KOPT-K1 (cell line): ENCODE measurements around the gene CACNA1E.

Experiments
- H3K27ac ChIP-seq: fragments of 200-600 bp; sonication (generic); 2 replicates; pipeline ENCODE4 v1.5.1; 2016; ENCODE audit warnings: antibody characterized with exemption, mild to moderate bottlenecking, low read depth, low read length; ENCODE audit not compliant: poor library complexity, severe bottlenecking
- H3K36me3 ChIP-seq: fragments of 200-600 bp; sonication (generic); 2 replicates; pipeline ENCODE4 v1.5.1; 2017; ENCODE audit warnings: antibody characterized with exemption, mild to moderate bottlenecking, low read length, moderate library complexity; ENCODE audit not compliant: insufficient read depth
- H3K9me3 ChIP-seq: fragments of 200-600 bp; sonication (generic); 2 replicates; pipeline ENCODE4 v1.5.1; 2017; ENCODE audit warnings: antibody characterized with exemption, low read length, mild to moderate bottlenecking; ENCODE audit not compliant: insufficient read depth, poor library complexity, severe bottlenecking

CACNA1E gene

GRCh38 chr1:181680332-181680731 lies 197.0 kb downstream of the CACNA1E start:
- no peak overlapping the region for H3K27ac ChIP-seq
- no peaks in the 10 kb centered on the region for H3K9me3 ChIP-seq
- no peaks in the 10 kb centered on the region for H3K36me3 ChIP-seq

- H3K9me3 ChIP-seq: no peaks in the 10 kb centered on the region
- H3K36me3 ChIP-seq: no peaks in the 10 kb centered on the region
- no peak overlapping the region for H3K27ac ChIP-seq
Measured at GRCh38 chr1:181680871-181681270, 197.6 kb downstream of the CACNA1E start.

GRCh38 chr1:181685211-181685610 lies 201.9 kb downstream of the CACNA1E start:
- no peaks in the 10 kb centered on the region for H3K9me3 ChIP-seq
- no peaks in the 10 kb centered on the region for H3K36me3 ChIP-seq
- no peak overlapping the region for H3K27ac ChIP-seq

GRCh38 chr1:181701891-181702290 lies 218.6 kb downstream of the CACNA1E start:
- no peaks in the 10 kb centered on the region for H3K9me3 ChIP-seq

GRCh38 chr1:181704546-181704945 lies 221.2 kb downstream of the CACNA1E start:
- H3K36me3 ChIP-seq: no peaks in the 10 kb centered on the region
- H3K27ac ChIP-seq: no peak overlapping the region
- H3K9me3 ChIP-seq: no peaks in the 10 kb centered on the region

More at GRCh38 chr1:181701891-181702290, 218.6 kb downstream of the CACNA1E start:
- no peak overlapping the region for H3K27ac ChIP-seq
- H3K36me3 ChIP-seq: no peaks in the 10 kb centered on the region

- H3K27ac ChIP-seq: no peak overlapping the region
- H3K9me3 ChIP-seq: no peaks in the 10 kb centered on the region
- H3K36me3 ChIP-seq: no peaks in the 10 kb centered on the region
Measured at GRCh38 chr1:181711820-181712219, 228.5 kb downstream of the CACNA1E start.

GRCh38 chr1:181712711-181713110 lies 229.4 kb downstream of the CACNA1E start:
- no peak overlapping the region for H3K27ac ChIP-seq
- no peaks in the 10 kb centered on the region for H3K9me3 ChIP-seq
- no peaks in the 10 kb centered on the region for H3K36me3 ChIP-seq

- Histone ChIP-seq H3K27ac (no peak overlapping the region), H3K9me3 (no peaks in the 10 kb centered on the region), H3K36me3 (no peaks in the 10 kb centered on the region)
Measured at GRCh38 chr1:181714428-181714827, 231.1 kb downstream of the CACNA1E start.

GRCh38 chr1:181718034-181718433 lies 234.7 kb downstream of the CACNA1E start:
- no peak overlapping the region for H3K27ac ChIP-seq
- no peaks in the 10 kb centered on the region for H3K36me3 ChIP-seq
- no peaks in the 10 kb centered on the region for H3K9me3 ChIP-seq

- Histone ChIP-seq H3K36me3 (no peaks in the 10 kb centered on the region), H3K9me3 (no peaks in the 10 kb centered on the region), H3K27ac (no peak overlapping the region)
Measured at GRCh38 chr1:181726320-181727012, 243.1 kb downstream of the CACNA1E start.

- Histone ChIP-seq H3K27ac (no peak overlapping the region), H3K9me3 (no peaks in the 10 kb centered on the region), H3K36me3 (no peaks in the 10 kb centered on the region)
Measured at GRCh38 chr1:181730606-181731005, 247.3 kb downstream of the CACNA1E start.

- Histone ChIP-seq H3K9me3 (no peaks in the 10 kb centered on the region), H3K27ac (no peak overlapping the region)
Measured at GRCh38 chr1:181732218-181732990, 249.1 kb downstream of the CACNA1E start.

GRCh38 chr1:181733486-181733885 lies 250.2 kb downstream of the CACNA1E start:
- no peaks in the 10 kb centered on the region for H3K9me3 ChIP-seq
- no peak overlapping the region for H3K27ac ChIP-seq
- no peaks in the 10 kb centered on the region for H3K36me3 ChIP-seq

More at GRCh38 chr1:181732218-181732990, 249.1 kb downstream of the CACNA1E start:
- no peaks in the 10 kb centered on the region for H3K36me3 ChIP-seq

- no peak overlapping the region for H3K27ac ChIP-seq
- no peaks in the 10 kb centered on the region for H3K9me3 ChIP-seq
- no peaks in the 10 kb centered on the region for H3K36me3 ChIP-seq
Measured at GRCh38 chr1:181737056-181737455, 253.7 kb downstream of the CACNA1E start.

- H3K27ac ChIP-seq: no peak overlapping the region
- no peaks in the 10 kb centered on the region for H3K9me3 ChIP-seq
- no peaks in the 10 kb centered on the region for H3K36me3 ChIP-seq
Measured at GRCh38 chr1:181739214-181739613, 255.9 kb downstream of the CACNA1E start.

GRCh38 chr1:181742426-181742825 lies 259.1 kb downstream of the CACNA1E start:
- Histone ChIP-seq H3K9me3 (no peaks in the 10 kb centered on the region), H3K36me3 (no peaks in the 10 kb centered on the region), H3K27ac (no peak overlapping the region)
